GM23338 (cell line): ENCODE measurements around the gene SYT5. TPM values are rescaled to one million over a fixed set of nuclear protein-coding genes. Genes with fewer than 3 reads are reported as not detected.

Source experiments
- ATAC-seq: fragments of 200-7000 bp; cut with Tn5 transposase; 3 replicates; pipeline ENCODE4 v1.9.1; 2020
- DNase-seq: peaks from one replicate; pipeline ENCODE4 v3.0.0-alpha.2; 2015; ENCODE audit warnings: low spot score
- H2AFZ ChIP-seq: fragments of 200-600 bp; sonication (generic); 2 replicates; pipeline ENCODE4 v1.8.0; 2016; ENCODE audit warnings: antibody characterized with exemption, mild to moderate bottlenecking, moderate library complexity
- H3F3A ChIP-seq: fragments of 200-600 bp; sonication (generic); replicated peaks from 2 replicates; pipeline ENCODE4 v1.8.0; 2017; ENCODE audit warnings: antibody characterized with exemption, mixed run types, low read depth
- H3K27ac ChIP-seq: fragments of 200-600 bp; sonication (generic); 2 replicates; pipeline ENCODE4 v1.6.1; 2016; ENCODE audit warnings: low read depth
- H3K27me3 ChIP-seq: fragments of 200-600 bp; sonication (generic); 2 replicates; pipeline ENCODE4 v1.8.0; 2016; ENCODE audit warnings: mild to moderate bottlenecking, mixed run types, moderate library complexity; ENCODE audit not compliant: insufficient read depth
- H3K36me3 ChIP-seq: fragments of 200-600 bp; sonication (generic); 2 replicates; pipeline ENCODE4 v1.8.0; 2016; ENCODE audit warnings: mild to moderate bottlenecking; ENCODE audit not compliant: insufficient read depth
- H3K4me1 ChIP-seq: fragments of 200-600 bp; sonication (generic); 2 replicates; pipeline ENCODE4 v1.8.0; 2016; ENCODE audit warnings: mild to moderate bottlenecking, moderate library complexity; ENCODE audit not compliant: insufficient read depth
- H3K4me2 ChIP-seq: fragments of 200-600 bp; sonication (generic); 2 replicates; pipeline ENCODE4 v1.7.1; 2017; ENCODE audit warnings: mixed run types
- H3K4me3 ChIP-seq: fragments of 200-600 bp; sonication (generic); 2 replicates; pipeline ENCODE4 v1.6.1; 2016; ENCODE audit warnings: mixed run types
- H3K79me2 ChIP-seq: fragments of 200-600 bp; sonication (generic); replicated peaks from 2 replicates; pipeline ENCODE4 v1.8.0; 2017; ENCODE audit warnings: mild to moderate bottlenecking; ENCODE audit not compliant: insufficient read depth
- H3K9me2 ChIP-seq: fragments of 200-600 bp; sonication (generic); 2 replicates; pipeline ENCODE4 v1.8.0; 2017; ENCODE audit not compliant: insufficient read depth
- H4K20me1 ChIP-seq: fragments of 200-600 bp; sonication (generic); replicated peaks from 2 replicates; pipeline ENCODE4 v1.8.0; 2017; ENCODE audit warnings: mild to moderate bottlenecking; ENCODE audit not compliant: insufficient read depth
- H3K27ac Mint-ChIP-seq: 2 replicates; pipeline ENCODE4 v1.8.0; 2020; ENCODE audit warnings: inconsistent platforms, mild to moderate bottlenecking, moderate library complexity, mixed read lengths
- H3K27me3 Mint-ChIP-seq: 3 replicates; pipeline ENCODE4 v1.8.0; 2022; ENCODE audit warnings: low read depth, mild to moderate bottlenecking, moderate library complexity, mixed read lengths, inconsistent platforms; ENCODE audit not compliant: insufficient read depth, poor library complexity
- H3K36me3 Mint-ChIP-seq: 3 replicates; pipeline ENCODE4 v1.8.0; 2021; ENCODE audit warnings: low read depth, mild to moderate bottlenecking, inconsistent platforms, moderate library complexity, mixed read lengths
- H3K4me1 Mint-ChIP-seq: 3 replicates; pipeline ENCODE4 v1.8.0; 2020; ENCODE audit warnings: mild to moderate bottlenecking, inconsistent platforms, mixed read lengths
- H3K4me3 Mint-ChIP-seq: 3 replicates; pipeline ENCODE4 v1.8.0; 2021; ENCODE audit warnings: moderate library complexity, mild to moderate bottlenecking, inconsistent platforms, mixed read lengths
- H3K9me3 Mint-ChIP-seq: 3 replicates; pipeline ENCODE4 v1.8.0; 2020; ENCODE audit warnings: moderate library complexity, mild to moderate bottlenecking, inconsistent platforms, mixed read lengths
- CREB1 ChIP-seq: fragments of 250-450 bp; sonication (Bioruptor Pico); IDR thresholded peaks from 2 replicates; pipeline ENCODE4 v1.5.0; 2020; ENCODE audit warnings: low read depth, mild to moderate bottlenecking, moderate library complexity
- CTCF ChIP-seq, 2 experiments: fragments of 200-600 bp in 1 of 2; sonication (generic) in 1 of 2; conservative IDR thresholded peaks; 2 replicates each; pipeline versions ENCODE4 v1.5.1 to v1.6.1; 2016 to 2017; ENCODE audit warnings: antibody characterized with exemption in 2 of 2, low read depth in 2 of 2, mild to moderate bottlenecking in 2 of 2, moderate library complexity in 1 of 2
- EZH2 ChIP-seq: fragments of 200-600 bp; sonication (generic); IDR thresholded peaks from one replicate; pipeline ENCODE4 v1.8.0; 2017; ENCODE audit warnings: antibody characterized with exemption, mild to moderate bottlenecking, low read depth; ENCODE audit not compliant: unreplicated experiment
- EZH2phosphoT487 ChIP-seq: fragments of 200-600 bp; sonication (generic); IDR thresholded peaks from one replicate; pipeline ENCODE4 v1.8.1; 2018; ENCODE audit warnings: antibody characterized with exemption; ENCODE audit not compliant: unreplicated experiment
- JUNB ChIP-seq: IDR thresholded peaks from one replicate; pipeline ENCODE4 v1.6.1; 2016; ENCODE audit warnings: antibody characterized with exemption; ENCODE audit not compliant: unreplicated experiment
- NANOG ChIP-seq: IDR thresholded peaks from 2 replicates; pipeline ENCODE4 v1.6.1; 2016; ENCODE audit warnings: antibody characterized with exemption, borderline replicate concordance
- POLR2AphosphoS5 ChIP-seq: IDR thresholded peaks from 2 replicates; pipeline ENCODE4 v1.6.1; 2016; ENCODE audit warnings: antibody characterized with exemption, low read depth
- STAT1 ChIP-seq: IDR thresholded peaks from one replicate; pipeline ENCODE4 v1.6.1; 2016; ENCODE audit warnings: antibody characterized with exemption; ENCODE audit not compliant: unreplicated experiment
- ZNF114 ChIP-seq: fragments of 250-450 bp; sonication (Bioruptor Pico); IDR thresholded peaks from 2 replicates; pipeline ENCODE4 v1.5.0; 2020; ENCODE audit warnings: mild to moderate bottlenecking, moderate library complexity
- ZNF331 ChIP-seq: fragments of 250-450 bp; sonication (Bioruptor Pico); IDR thresholded peaks from 2 replicates; pipeline ENCODE4 v1.5.0; 2020; ENCODE audit warnings: low read depth, mild to moderate bottlenecking, moderate library complexity
- ZNF462 ChIP-seq: fragments of 250-450 bp; sonication (Bioruptor Pico); IDR thresholded peaks from 2 replicates; pipeline ENCODE4 v1.5.0; 2020; ENCODE audit warnings: mild to moderate bottlenecking, moderate library complexity
- polyA plus RNA-seq: library from polyadenylated mRNA; unstranded; fragments of >200 nt; fragmentation: Nextera tagmentation; extraction: Ambion mirVana; gene quantifications from 2 replicates; pipeline ENCODE4 v1.2.1, GENCODE V29; 2016
- total RNA-seq: library from RNA; depleted of rRNA; stranded (reverse); fragments of >200 nt; shearing (Covaris generic); gene quantifications from 2 replicates; pipeline ENCODE4 v1.2.3, GENCODE V29; 2014

Gene SYT5
- total and polyA plus RNA-seq, 2 experiments from 2014 or later = 2.1 to 4.7 TPM

- no peak for TF ChIP-seq ZNF462 (CRISPR knock-in tag)
- TF ChIP-seq CREB1 (CRISPR knock-in tag) = 0 out of 2 replicates have a peak, but pooled peaks have one; percentile 29
- TF ChIP-seq STAT1 = no peak
- TF ChIP-seq ZNF114 (CRISPR knock-in tag) = no peak
- TF ChIP-seq CTCF (conservative IDR thresholded peaks at IDR 0.05; ENCODE audit: low read depth in 2 of 2) = peak; percentile 75 to 79
- TF ChIP-seq EZH2 = no peak
These were observed 33.9 kb downstream of the SYT5 start (continued) for GRCh38 chr19:55146078-55146704.

GRCh38 chr19:55145232-55145631 lies 34.9 kb downstream of the SYT5 start:
- Histone ChIP-seq H3K27me3 (peaks cover 13% of the 10 kb centered on the region; the same call in 1 of the 2 replicates), H3K79me2 (no peaks in the 10 kb centered on the region), H3K4me3 (peak overlapping the region; percentile 74; the same call in 1 of the 2 replicates), H2AFZ (no peak overlapping the region), H4K20me1 (no peaks in the 10 kb centered on the region; the same call in 1 of the 2 replicates), H3K27ac (no peak overlapping the region), H3K4me1 (peaks cover 22% of the 10 kb centered on the region), H3K9me2 (no peaks in the 10 kb centered on the region), H3K36me3 (no peaks in the 10 kb centered on the region), H3K4me2 (peak overlapping the region; percentile 66; the same call in 1 of the 2 replicates), H3F3A (peaks cover 11% of the 10 kb centered on the region; the same call in 1 of the 2 replicates)
- DNase-seq (no peak), ATAC-seq (no peak)
- Mint-ChIP-seq H3K27ac (no peak overlapping the region), H3K36me3 (peaks cover 14% of the 10 kb centered on the region), H3K4me1 (peaks cover 30% of the 10 kb centered on the region), H3K9me3 (no peaks in the 10 kb centered on the region; the same call in 2 of the 3 replicates), H3K27me3 (peaks cover 15% of the 10 kb centered on the region), H3K4me3 (peak overlapping the region; percentile 65)
- TF ChIP-seq NANOG = no peak
- no peak for TF ChIP-seq EZH2phosphoT487
- TF ChIP-seq STAT1 = no peak
- TF ChIP-seq JUNB = no peak
- no peak for TF ChIP-seq ZNF331 (CRISPR knock-in tag)
- no peak for TF ChIP-seq POLR2AphosphoS5
- TF ChIP-seq CREB1 (CRISPR knock-in tag) = no peak
- TF ChIP-seq ZNF114 (CRISPR knock-in tag) = no peak
- TF ChIP-seq CTCF (conservative IDR thresholded peaks at IDR 0.05; ENCODE audit: low read depth in 2 of 2) = no peak
